Endothelial cell of umbilical vein (primary cell): ENCODE data around the gene GRID2. TPM values are rescaled to one million over a fixed set of nuclear protein-coding genes. Genes with fewer than 3 reads are reported as not detected.

Experiments
- BruUV-seq: library from RNA; stranded (reverse); fragments of 400-500 nt; replicated peaks from 2 replicates; lab custom pipeline; 2021; lab: Mats Ljungman, UMichigan
- CTCF ChIA-PET: fragments of 300-600, 350-600 bp; sonication (Branson Sonifier 250); formaldehyde crosslinking; loops from one replicate; lab custom pipeline; 2021; ENCODE audit warnings: antibody characterized with exemption, inconsistent platforms; lab: Charles Lee
- POLR2A ChIA-PET: fragments of 300-600, 350-600 bp; sonication (Branson Sonifier 250); formaldehyde crosslinking; loops from one replicate; lab custom pipeline; 2021; ENCODE audit warnings: antibody characterized with exemption, inconsistent platforms; lab: Charles Lee
- DNase-seq: peaks from one replicate; pipeline ENCODE4 v3.0.0-alpha.2; 2011; ENCODE audit warnings: low read depth, low spot score
- FAIRE-seq: peaks from 2 replicates; lab custom pipeline; 2011; peaks lifted over from hg19 to GRCh38; lab: Jason Lieb, UNC
- H2AFZ ChIP-seq: 2 replicates; pipeline ENCODE4 v1.6.0; 2012; ENCODE audit warnings: low read depth, low read length, control low read depth, inconsistent platforms
- H3K27ac ChIP-seq: 2 replicates; pipeline ENCODE4 v1.5.1; 2011; ENCODE audit warnings: low read depth, mild to moderate bottlenecking, control low read depth, low read length, moderate library complexity; ENCODE audit not compliant: insufficient read depth
- H3K27me3 ChIP-seq, 2 experiments: 2 replicates each; pipeline versions ENCODE4 v1.6.0 to v1.6.1; 2011; ENCODE audit warnings: low read length in 2 of 2, mixed read lengths in 1 of 2; ENCODE audit not compliant: control insufficient read depth in 2 of 2, insufficient read depth in 2 of 2
- H3K36me3 ChIP-seq, 2 experiments: 2 replicates in 1 of 2; 3 replicates in 1 of 2; pipeline ENCODE4 v1.5.1; 2011; ENCODE audit warnings: low read length in 2 of 2, mild to moderate bottlenecking in 1 of 2, moderate library complexity in 1 of 2; ENCODE audit not compliant: control insufficient read depth in 2 of 2, insufficient read depth in 2 of 2; ENCODE audit errors: extremely low read depth in 1 of 2
- H3K4me1 ChIP-seq: 3 replicates; pipeline ENCODE4 v1.5.1; 2011; ENCODE audit warnings: mild to moderate bottlenecking, low read length; ENCODE audit not compliant: control insufficient read depth, insufficient read depth; ENCODE audit errors: extremely low read depth
- H3K4me2 ChIP-seq: 2 replicates; pipeline ENCODE4 v1.6.1; 2011; ENCODE audit warnings: low read length, control low read depth, mixed read lengths; ENCODE audit not compliant: insufficient read depth
- H3K4me3 ChIP-seq, 3 experiments: fragments of 200-600 bp in 1 of 3; sonication (generic), shearing (Covaris generic) in 1 of 3; replicated peaks in 1 of 3; 2 replicates each; pipeline ENCODE4 v1.5.1; 2011 to 2016; ENCODE audit warnings: control low read depth in 3 of 3, low read length in 3 of 3, mild to moderate bottlenecking in 2 of 3, inconsistent platforms in 1 of 3, low read depth in 1 of 3, moderate library complexity in 1 of 3; ENCODE audit not compliant: insufficient read depth in 1 of 3
- H3K79me2 ChIP-seq: 2 replicates; pipeline ENCODE4 v1.6.0; 2012; ENCODE audit warnings: low read length, inconsistent platforms; ENCODE audit not compliant: control insufficient read depth, insufficient read depth
- H3K9ac ChIP-seq: replicated peaks from 2 replicates; pipeline ENCODE3; 2011; ENCODE audit warnings: low read length, control low read depth; ENCODE audit not compliant: insufficient read depth; ENCODE audit errors: extremely low read depth
- H3K9me1 ChIP-seq: replicated peaks from 3 replicates; pipeline ENCODE4 v1.6.0; 2011; ENCODE audit warnings: mild to moderate bottlenecking, low read length; ENCODE audit not compliant: control insufficient read depth, insufficient read depth; ENCODE audit errors: extremely low read depth
- H3K9me3 ChIP-seq: replicated peaks from 2 replicates; pipeline ENCODE4 v1.5.1; 2012; ENCODE audit warnings: low read length, inconsistent platforms; ENCODE audit not compliant: control insufficient read depth, insufficient read depth
- H4K20me1 ChIP-seq: replicated peaks from 2 replicates; pipeline ENCODE3; 2011; ENCODE audit warnings: mild to moderate bottlenecking, low read length; ENCODE audit not compliant: control insufficient read depth, insufficient read depth; ENCODE audit errors: extremely low read depth
- CTCF ChIP-seq, 2 donors: IDR thresholded peaks; 1 replicate in 1 of 2; 2 replicates in 1 of 2; pipeline ENCODE4 v1.5.1; 2011; ENCODE audit warnings: low read length in 2 of 2, mild to moderate bottlenecking in 2 of 2, moderate library complexity in 2 of 2, control low read depth in 1 of 2, inconsistent platforms in 1 of 2, low read depth in 1 of 2; ENCODE audit not compliant: insufficient read depth in 1 of 2; ENCODE audit errors: extremely low read depth in 1 of 2
- EZH2 ChIP-seq: IDR thresholded peaks from 2 replicates; pipeline ENCODE4 v1.6.1; 2012; ENCODE audit warnings: borderline replicate concordance, low read depth, mild to moderate bottlenecking, moderate library complexity, low read length, inconsistent platforms; ENCODE audit not compliant: severe bottlenecking
- FOS ChIP-seq: IDR thresholded peaks from 2 replicates; pipeline ENCODE4 v1.6.1; 2011; ENCODE audit warnings: mild to moderate bottlenecking, low read length, moderate library complexity, borderline replicate concordance; ENCODE audit not compliant: insufficient read depth
- JUN ChIP-seq: IDR thresholded peaks from 2 replicates; pipeline ENCODE4 v1.6.1; 2011; ENCODE audit warnings: borderline replicate concordance, low read depth; ENCODE audit not compliant: insufficient read length, insufficient read depth
- MYC ChIP-seq: IDR thresholded peaks from one replicate; pipeline ENCODE4 v1.6.1; 2011; ENCODE audit warnings: mild to moderate bottlenecking, low read depth, low read length
- POLR2A ChIP-seq: IDR thresholded peaks from 2 replicates; pipeline ENCODE4 v1.6.1; 2012; ENCODE audit warnings: low read depth, mild to moderate bottlenecking, control low read depth, low read length
- POLR2AphosphoS5 ChIP-seq: IDR thresholded peaks from 2 replicates; pipeline ENCODE4 v1.6.1; 2012; ENCODE audit warnings: low read depth, mild to moderate bottlenecking, control low read depth, low read length, moderate library complexity; ENCODE audit not compliant: insufficient read depth
- dilution Hi-C: fragments of 300-500 bp; cut with MboI; formaldehyde crosslinking; loops from one replicate; pipeline ENCODE4 v1.15.0; 2019; ENCODE audit warnings: low sequenced_read_pairs; ENCODE audit not compliant: extremely low pct_ligation_motif_present
- intact Hi-C: fragments of 100-400 bp; cut with micrococcal nuclease; formaldehyde crosslinking; loops from one replicate; pipeline ENCODE4 v1.10.0; 2022
- polyA plus RNA-seq, 4 experiments: library from polyadenylated mRNA; depleted of rRNA in 3 of 4; stranded (reverse) in 3 of 4; unstranded in 1 of 4; fragments of >200 nt; gene quantifications; 2 replicates each; pipeline versions ENCODE4 v1.2.1 to v1.2.3, GENCODE V29; 2011 to 2012; ENCODE audit warnings: missing spikeins in 1 of 4
- total RNA-seq: library from RNA; stranded (reverse); gene quantifications from 2 replicates; pipeline ENCODE4 v1.2.3, GENCODE V29; 2021

The GRID2 gene
- total and polyA plus RNA-seq, 2 donors (not counting 3 experiments of a cell fraction or from before 2014, with no cell fraction given), result not detected

GRCh38 chr4:93000910-93001309 is 697.1 kb downstream of the GRID2 start:
- Histone ChIP-seq H3K9me3 (no peaks in the 10 kb centered on the region), H4K20me1 (no peaks in the 10 kb centered on the region), H3K4me1 (no peaks in the 10 kb centered on the region), H2AFZ (no peak overlapping the region), H3K27ac (no peak overlapping the region), H3K36me3 (no peaks in the 10 kb centered on the region), H3K4me3 (no peak overlapping the region), H3K4me2 (no peak overlapping the region), H3K27me3 (no peaks in the 10 kb centered on the region), H3K79me2 (no peaks in the 10 kb centered on the region), H3K9ac (no peak overlapping the region), H3K9me1 (peaks cover 3% of the 10 kb centered on the region)
- TF ChIP-seq CTCF (IDR thresholded peaks at IDR 0.05; ENCODE audit: extremely low read depth in 1 of 2, insufficient read depth in 1 of 2, low read depth in 1 of 2, low read length in 2 of 2) (no peak), JUN (no peak), MYC (no peak)
- POLR2A ChIA-PET, result no interaction called here
- dilution Hi-C loops, result no loop called here
- intact Hi-C loops, result no loop called here
- FAIRE-seq (no peak), DNase-seq (no peak)
- BruUV-seq, result no TSS peak
- CTCF ChIA-PET, result interaction anchor here (2.0 kb wide), 1 partner anchor 11 kb away, joined by 7 read pairs; no protein-coding TSS in a partner anchor

GRCh38 chr4:93002240-93002639 is 698.5 kb downstream of the GRID2 start:
- TF ChIP-seq EZH2 (no peak), FOS (no peak), MYC (no peak), POLR2AphosphoS5 (no peak), POLR2A (no peak), CTCF (IDR thresholded peaks at IDR 0.05; ENCODE audit: extremely low read depth in 1 of 2, insufficient read depth in 1 of 2, low read depth in 1 of 2, low read length in 2 of 2) (no peak)
- dilution Hi-C loops, result no loop called here
- Histone ChIP-seq H3K9ac (no peak overlapping the region), H2AFZ (no peak overlapping the region), H3K27me3 (no peaks in the 10 kb centered on the region), H4K20me1 (no peaks in the 10 kb centered on the region), H3K36me3 (no peaks in the 10 kb centered on the region), H3K79me2 (no peaks in the 10 kb centered on the region), H3K27ac (no peak overlapping the region), H3K9me3 (no peaks in the 10 kb centered on the region), H3K4me3 (no peak overlapping the region), H3K9me1 (peaks cover 3% of the 10 kb centered on the region), H3K4me2 (no peak overlapping the region), H3K4me1 (no peaks in the 10 kb centered on the region)
- DNase-seq (no peak), FAIRE-seq (no peak)
- ChIA-PET CTCF (interaction anchor here (1.0 to 2.0 kb wide), 2 partner anchors 12 to 18 kb away, joined by 4 to 7 read pairs; no protein-coding TSS in a partner anchor), POLR2A (no interaction called here)
- BruUV-seq, result no TSS peak
- intact Hi-C loops, result no loop called here
